NCI-H82 treated with DMSO at 0.1 percent for 48 hours (cell line): Measurements from ENCODE around the gene IGSF3.
A peak's percentile ranks its signal among the peaks of the same experiment; 100 is the strongest.
"Not testable (repeated sequence)": the region's sequence is repeated elsewhere in the genome, so short reads cannot be mapped to it uniquely, and the experiment has no call there.

Experiments
- DNase-seq: peaks from one replicate; lab custom pipeline; 2025; ENCODE audit not compliant: unreplicated experiment; lab: John Stamatoyannopoulos, UW

IGSF3 gene

GRCh38 chr1:116580446-116581322 is 86.8 kb downstream of the IGSF3 start:
- no peak for DNase-seq

- DNase-seq = no peak
These were observed 88.2 kb downstream of the IGSF3 start for GRCh38 chr1:116579259-116579875.

DNA sequence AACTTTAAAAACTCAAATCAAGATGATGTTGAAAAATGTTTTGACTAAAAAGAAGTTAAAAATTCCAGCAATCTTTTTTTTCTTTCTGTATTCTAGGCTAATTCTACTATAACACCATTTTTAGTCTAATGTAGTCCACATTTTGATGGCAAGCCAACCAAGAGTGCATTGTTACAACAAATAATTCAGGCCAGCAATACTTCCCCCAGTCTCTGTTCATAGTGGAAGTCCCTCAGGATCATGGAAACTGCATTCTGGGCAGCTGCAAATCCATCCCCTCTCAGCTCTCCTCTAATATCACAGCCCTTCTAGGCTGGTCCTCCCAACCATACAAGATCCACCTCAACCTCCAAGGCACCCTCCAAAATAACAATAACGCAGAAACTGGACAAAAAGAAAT is 89.0 kb downstream of the IGSF3 start:
- no peak for DNase-seq

DNA sequence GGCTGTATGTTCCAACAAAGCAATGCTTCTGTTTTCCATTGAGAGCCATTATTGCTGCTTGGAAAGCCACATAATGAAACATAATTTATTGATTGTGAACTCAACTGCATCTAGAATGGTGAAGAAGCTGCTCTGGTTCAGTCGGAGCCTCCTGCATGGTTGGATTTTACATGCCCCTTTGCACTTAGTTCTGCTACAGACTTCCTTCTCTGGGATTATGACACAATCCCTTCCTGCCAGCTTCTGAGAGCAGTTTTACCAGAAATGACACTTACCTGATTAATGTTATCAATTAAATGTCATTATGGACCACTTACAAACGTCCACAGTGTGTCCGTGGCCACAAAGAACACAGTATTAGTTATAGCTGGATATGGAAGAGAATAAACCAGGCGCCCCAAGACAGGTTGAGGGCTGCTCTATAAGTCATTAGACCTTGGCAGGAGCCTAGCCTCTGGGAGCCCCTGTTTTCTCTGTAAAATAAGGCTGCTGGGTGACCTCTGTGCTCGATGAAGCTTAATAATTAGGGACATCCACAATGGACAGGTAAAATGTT is 89.7 kb downstream of the IGSF3 start:
- no peak for DNase-seq

GRCh38 chr1:116574581-116575291 is 92.8 kb downstream of the IGSF3 start:
- DNase-seq = peak; percentile 52

GRCh38 chr1:116573431-116574095 is 94.0 kb downstream of the IGSF3 start:
- DNase-seq = no peak

DNA sequence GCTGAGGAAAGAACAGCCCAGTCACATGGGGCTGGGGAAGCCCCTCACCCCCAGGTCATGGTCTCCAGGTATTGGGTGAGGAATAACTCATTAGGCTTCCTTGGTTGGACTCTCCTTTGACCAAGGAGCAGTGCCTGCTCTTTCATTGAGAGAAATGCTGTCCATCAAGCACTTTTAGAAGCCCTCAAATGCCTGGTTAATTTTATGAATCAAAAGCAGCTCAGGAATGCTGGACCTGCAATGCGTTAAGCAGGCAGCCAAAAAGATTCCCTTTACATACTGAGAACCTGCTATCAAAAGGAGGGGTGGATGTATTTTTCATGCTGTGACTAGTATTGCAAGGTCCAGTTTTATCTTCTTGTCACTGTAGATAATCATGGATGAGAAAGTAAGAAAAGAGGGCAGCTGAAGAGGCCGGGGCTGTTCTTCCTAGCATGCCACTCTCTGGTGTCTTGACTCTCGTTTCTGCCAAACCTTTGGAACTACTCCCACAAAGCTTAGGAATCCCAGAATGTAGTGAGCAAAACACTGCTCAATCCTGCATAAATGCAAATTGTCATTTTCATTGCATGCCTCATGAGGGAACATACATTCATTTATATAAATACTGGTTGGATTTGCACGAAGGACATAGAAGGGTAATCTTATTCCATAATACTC is 94.6 kb downstream of the IGSF3 start:
- no peak for DNase-seq

DNA sequence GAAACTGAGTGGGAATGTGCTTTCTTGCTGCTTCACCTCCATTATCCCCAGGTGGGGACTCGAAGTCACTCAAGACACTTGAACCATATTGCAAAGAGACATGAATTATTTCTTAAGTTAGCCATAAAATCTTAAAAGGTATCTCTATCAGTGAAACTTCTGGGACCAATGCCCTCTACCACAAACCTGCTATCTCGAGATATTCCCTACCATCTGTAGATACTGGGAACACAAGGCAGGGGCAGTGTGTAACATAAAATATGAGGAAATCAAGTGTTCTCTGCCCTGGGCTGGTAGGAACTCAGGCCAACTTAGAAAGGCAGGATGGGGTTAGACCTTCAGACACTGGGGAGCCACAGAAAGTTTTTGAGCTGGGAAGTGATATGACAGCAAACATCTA is 95.4 kb downstream of the IGSF3 start:
- DNase-seq = no peak

DNA sequence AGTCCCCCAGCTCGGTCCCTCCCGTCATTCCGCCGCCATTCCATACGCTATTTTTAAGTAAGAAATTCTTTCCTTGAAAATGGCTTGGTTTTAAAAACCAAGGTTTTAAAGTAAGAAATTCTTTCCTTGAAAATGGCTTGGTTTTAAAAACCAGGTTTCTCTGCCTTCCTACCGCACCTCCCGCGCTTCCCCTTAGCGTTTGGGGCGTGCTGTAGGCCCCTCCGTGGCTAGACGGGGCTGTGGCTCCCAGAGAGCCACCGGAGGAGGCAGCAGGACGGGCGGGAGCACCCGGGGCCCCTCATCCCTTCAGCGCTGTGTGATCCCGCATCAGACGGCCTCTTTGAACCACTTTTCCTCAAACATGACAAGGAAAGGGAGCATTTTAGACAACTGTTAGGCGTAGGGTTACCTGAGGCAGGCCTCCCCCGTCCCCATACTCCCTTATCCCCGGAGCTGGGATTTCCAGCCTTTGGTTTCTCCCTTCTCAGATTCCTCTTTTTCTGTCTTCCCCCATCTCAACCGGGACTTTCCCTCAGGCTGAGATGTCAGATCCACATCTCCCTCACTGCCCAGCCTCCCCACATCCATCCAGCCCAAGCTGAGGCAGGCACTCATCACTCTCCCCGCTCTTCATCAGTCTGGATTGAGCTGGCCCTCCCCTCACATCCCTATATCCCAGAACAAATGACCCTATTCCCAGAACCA is 96.2 kb downstream of the IGSF3 start:
- DNase-seq = no peak

- peak; percentile 60 for DNase-seq
These were observed 96.9 kb downstream of the IGSF3 start, which contains the start of gene CD58 for GRCh38 chr1:116570358-116571214. Gene CD58 (minus strand): TSS chr1:116571026. CDS start chr1:116570972, 54 bp downstream.

DNA sequence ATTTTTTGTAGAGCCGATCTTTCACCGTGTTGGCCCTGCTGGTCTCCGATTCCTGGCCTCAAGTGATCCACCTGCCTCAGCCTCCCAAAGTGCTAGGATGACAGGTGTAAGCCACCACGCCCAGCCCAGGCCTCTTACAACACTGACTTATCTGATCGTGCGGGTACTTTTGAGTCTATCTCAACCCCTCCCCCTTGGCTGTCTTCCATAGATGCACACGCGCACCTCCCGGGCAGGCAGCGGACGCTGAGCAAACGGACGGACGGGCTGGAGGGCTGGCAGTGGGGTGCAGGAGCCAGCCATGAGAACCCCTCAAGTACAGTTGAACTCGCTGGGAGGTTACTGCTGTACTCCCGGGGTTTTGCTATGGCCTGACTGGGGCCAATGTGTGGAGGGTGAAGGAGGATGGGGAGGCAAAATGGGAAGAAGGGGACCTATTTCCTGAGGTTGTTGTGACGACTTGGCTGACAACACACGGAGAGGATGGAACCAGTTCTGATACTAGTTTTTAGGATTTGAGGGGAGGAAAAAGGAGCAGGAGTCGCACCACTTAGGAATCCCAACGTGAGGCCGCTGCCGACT is 97.7 kb downstream of the IGSF3 start:
- no peak for DNase-seq

- DNase-seq = no peak
These were observed 98.2 kb downstream of the IGSF3 start for GRCh38 chr1:116569381-116569670.

- no peak for DNase-seq
These were observed 98.7 kb downstream of the IGSF3 start for GRCh38 chr1:116568662-116569380.

DNA sequence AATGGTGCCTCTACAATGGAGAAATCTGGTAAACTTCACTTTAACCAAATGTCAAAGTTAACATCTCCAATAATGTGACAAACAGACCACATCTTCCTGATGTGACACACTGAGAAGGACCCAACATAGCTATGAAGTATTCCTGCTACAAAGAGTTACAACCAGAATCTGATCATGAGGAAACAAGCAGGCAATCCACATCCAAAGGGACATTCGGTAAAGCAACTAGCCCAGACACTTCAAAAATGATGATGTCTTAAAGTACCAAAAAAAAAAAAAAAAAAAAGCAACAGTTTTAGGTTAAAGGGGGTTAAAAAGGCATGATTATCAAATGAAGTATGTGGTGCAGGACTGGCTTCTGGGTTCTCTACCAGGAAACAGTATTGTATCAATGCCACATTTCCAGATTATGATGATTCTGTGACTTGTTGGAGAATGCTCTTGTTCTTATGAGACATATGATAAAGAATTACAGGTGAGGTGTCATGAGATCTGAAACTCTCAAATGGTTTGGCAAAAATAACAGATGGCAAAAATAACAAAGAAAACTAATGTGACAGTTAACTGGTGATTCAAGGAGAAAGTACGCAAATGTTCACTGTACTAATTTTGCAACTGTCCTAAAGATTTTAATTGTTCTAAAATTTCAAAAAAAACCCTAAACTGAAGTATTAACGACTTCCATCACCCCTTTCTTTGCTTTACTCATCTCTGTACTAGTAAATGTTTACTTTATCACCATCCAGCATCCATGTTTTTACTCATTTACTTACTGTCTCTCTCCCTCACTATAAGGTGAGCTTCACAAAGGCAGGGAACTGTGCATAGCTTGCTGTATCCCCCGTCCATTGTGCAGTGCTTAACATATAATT is 99.5 kb downstream of the IGSF3 start:
- DNase-seq = no peak

GRCh38 chr1:116565222-116565621 is 102.3 kb downstream of the IGSF3 start:
- no peak for DNase-seq

GRCh38 chr1:116564426-116564825 is 103.1 kb downstream of the IGSF3 start:
- DNase-seq = no peak

DNA sequence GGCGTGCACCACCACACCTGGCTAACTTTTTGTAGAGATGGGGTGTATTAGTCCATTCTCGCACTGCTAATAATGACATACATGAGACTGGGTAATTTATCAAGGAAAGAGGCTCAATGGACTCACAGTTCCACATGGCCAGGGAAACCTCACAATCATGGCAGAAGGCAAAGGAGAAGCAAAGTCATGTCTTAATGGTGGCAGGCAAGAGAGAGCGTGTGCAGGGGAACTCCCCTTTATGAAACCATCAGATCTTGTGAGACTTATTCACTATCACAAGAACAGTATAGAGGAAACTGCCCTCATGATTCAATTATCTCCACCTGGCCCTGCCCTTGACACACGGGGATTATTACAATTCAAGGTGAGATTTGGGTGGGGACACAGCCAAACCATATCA is 105.1 kb downstream of the IGSF3 start:
- DNase-seq = not testable (repeated sequence)
